Epidermal melanocyte (primary cell): Measurements from ENCODE around the gene PGGT1B.
"Not testable (repeated sequence)": the region's sequence is repeated elsewhere in the genome, so short reads cannot be mapped to it uniquely, and the experiment has no call there.

Experiments used
- DNase-seq: peaks from one replicate; pipeline ENCODE4 v3.0.0; 2011; ENCODE audit warnings: low spot score; ENCODE audit not compliant: insufficient read length

PGGT1B gene

GRCh38 chr5:115260248-115260647 is 2.4 kb downstream of the PGGT1B start:
- DNase-seq: no peak

DNA sequence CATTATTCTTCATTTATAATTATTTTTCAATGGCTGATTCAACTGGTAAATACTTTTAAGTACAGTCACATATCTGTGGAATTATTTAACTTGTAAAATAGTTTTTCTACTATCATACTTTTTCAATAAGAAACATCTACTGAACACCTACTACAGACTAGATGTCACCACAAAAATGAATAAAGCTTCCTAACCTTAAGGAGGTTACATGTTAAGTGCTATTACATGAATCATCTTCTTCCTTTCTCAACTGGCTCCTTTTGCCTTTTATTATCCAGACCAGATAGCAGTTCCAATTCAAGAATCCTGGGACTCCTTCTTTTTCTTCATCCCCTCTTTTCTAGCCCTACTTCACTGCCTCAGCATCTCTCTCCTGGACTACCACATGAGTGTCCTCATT is 4.7 kb downstream of the PGGT1B start:
- DNase-seq: no peak

- not testable (repeated sequence) for DNase-seq
Observed at GRCh38 chr5:115249379-115249778, 13.3 kb downstream of the PGGT1B start.

DNA sequence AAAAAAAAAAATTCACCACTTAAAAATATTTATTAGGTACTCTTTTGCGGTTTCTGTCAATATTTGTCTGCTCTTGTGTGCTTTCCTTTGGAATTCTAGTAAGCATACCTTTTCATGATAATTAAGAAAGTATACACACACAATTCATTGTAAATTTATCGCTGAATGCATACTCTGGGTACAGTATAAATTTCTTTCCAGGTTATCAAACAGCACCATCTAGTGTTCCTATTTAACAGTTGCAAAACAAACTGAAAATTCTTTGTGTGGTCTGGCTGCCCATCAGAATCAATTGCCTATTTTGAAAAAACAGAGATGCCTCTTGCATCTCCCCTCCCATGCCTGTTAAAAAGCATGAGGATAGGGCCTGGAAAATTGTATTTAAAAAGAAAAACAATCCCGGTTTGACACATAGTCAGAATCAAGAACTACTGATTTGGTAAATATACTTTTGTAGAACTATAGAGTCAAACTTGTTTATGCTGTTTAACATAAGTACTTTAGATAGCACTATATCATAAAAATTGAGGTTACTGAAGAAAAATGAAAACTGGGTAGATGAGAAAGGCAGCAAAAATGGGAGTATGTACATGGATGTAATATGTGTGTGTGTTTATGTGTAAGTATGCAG is 16.2 kb downstream of the PGGT1B start:
- DNase-seq: no peak

- DNase-seq: no peak
Observed at GRCh38 chr5:115243412-115243811, 19.3 kb downstream of the PGGT1B start.

- no peak for DNase-seq
Observed at GRCh38 chr5:115241881-115242642, 20.6 kb downstream of the PGGT1B start.

- DNase-seq: no peak
Observed at GRCh38 chr5:115237066-115237465, 25.6 kb downstream of the PGGT1B start.

GRCh38 chr5:115236599-115236998 is 26.1 kb downstream of the PGGT1B start:
- no peak for DNase-seq

DNA sequence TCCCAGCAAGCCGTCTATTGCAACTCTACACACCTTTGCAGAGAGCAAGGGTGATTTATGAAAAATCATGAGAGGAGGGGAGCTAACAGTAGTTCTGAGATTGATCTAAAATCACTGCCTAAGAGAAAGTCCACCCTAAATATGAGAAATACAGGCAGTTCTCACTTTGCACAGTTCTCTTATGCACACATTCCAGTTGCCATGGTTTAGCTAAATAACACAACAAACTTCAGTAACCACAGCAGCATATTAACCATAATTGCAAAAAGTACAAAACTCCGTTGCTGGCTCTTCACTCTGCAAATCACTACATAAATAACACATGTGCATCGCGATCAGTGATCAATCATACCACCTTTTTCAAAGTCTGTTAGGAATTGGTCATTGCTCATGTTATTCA is 31.1 kb downstream of the PGGT1B start:
- DNase-seq: no peak

GRCh38 chr5:115229606-115230005 is 33.1 kb downstream of the PGGT1B start:
- DNase-seq: no peak

DNA sequence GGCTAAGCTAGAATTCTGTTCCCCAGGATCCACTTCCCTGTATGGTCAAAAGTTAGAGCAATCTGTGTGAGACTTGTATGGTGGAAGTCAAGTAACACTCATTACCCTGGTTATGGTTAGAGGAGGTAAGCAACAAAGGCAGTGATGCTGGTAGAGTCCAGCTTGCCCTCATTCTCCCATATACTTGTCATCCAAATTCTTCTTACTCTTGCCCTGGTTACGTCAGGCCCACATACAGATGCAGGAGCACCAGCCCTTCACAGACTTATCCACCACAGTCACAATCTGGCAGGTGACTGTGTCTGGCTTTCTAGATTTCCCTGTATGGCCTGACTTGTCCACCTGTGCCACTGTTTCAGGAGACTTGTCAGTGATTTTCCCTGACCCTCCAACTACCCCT is 35.4 kb downstream of the PGGT1B start:
- no peak for DNase-seq

- DNase-seq: no peak
Observed at GRCh38 chr5:115214541-115214940, 48.1 kb downstream of the PGGT1B start.

GRCh38 chr5:115209279-115209678 is 53.4 kb downstream of the PGGT1B start:
- no peak for DNase-seq

GRCh38 chr5:115202952-115203351 is 59.7 kb downstream of the PGGT1B start:
- DNase-seq: no peak

GRCh38 chr5:115196161-115196560 is 66.5 kb downstream of the PGGT1B start:
- no peak for DNase-seq

DNA sequence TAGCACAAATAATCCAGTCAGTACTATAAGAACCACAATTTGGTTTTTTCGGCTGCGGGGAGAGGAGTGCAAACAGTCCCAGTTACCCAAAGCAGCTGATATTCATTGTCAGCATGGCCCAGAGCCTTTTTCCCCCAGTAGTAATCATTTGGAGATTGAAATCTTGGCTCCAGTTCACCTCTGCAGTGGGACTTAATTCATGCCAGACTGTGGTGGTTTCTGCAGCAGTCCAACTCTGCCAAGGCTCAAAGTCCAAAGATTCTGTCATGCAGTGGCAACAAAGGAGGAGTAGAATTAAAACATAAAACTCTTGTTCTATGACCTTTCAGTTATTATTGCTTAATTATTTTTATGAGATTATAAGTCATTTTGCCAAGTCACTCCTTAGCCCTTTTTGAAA is 68.0 kb downstream of the PGGT1B start:
- peak; percentile 37 for DNase-seq

DNA sequence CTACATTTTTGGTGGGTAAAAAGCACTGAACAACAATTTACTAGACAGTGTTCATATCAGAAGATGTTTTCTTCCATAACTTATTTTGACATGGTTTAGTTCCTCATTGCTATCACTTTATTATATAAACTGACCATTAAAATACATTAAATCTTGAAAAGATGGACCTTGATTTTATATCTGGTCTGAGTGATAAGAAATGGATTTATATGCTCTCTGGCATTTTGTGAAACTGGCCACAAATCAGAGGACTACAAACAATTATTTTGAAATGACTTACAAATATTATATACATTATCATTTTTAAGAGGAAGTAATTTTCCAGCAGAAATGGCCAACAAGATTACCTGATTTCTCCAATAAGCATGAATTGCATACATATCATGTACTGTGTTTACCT is 69.4 kb downstream of the PGGT1B start:
- DNase-seq: no peak

DNA sequence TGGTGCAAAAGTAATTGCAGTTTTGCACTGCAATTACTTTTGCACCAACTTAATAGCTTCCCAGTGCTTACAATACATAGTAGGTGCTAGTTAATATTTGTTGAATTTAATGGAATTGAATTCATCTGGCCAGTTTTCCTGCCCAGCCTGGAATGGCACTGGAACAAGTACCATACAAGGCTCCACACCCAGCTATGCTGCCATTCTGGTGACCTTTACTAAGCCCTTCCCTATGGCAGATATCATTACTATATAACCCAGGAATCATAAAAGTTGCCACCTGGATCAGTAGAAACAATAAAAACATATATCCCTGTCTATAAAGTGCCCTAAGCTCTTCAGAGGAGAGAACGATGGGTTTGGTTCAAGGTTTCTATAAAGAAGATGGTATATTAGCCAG is 70.6 kb downstream of the PGGT1B start:
- DNase-seq: no peak

DNA sequence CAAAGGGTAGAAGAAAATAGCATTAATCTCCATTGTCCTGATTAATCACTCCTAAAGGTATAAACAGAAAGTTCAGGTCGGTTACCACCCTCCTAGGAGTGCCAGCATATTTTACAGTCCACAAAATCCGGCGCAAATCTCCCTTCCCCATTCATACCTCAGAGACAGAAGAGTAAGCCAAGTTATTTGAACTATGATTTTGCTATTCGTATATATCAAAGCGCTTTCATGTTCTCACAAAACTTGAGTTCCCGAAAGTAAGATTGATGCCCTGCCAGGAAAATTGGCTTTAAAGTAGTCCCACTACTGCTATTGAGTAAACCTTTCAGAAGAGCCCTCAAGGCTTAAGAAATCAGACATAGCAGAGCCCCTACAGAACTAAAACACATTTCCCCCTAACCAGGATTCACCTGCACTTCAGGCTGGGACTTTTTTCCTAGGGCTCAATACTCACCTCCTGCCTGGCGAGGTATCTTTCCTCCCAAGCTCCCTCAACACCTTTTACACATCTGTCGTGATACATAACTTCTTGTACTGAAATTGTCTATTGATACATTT is 71.1 kb downstream of the PGGT1B start:
- DNase-seq: no peak

GRCh38 chr5:115190388-115190787 is 72.3 kb downstream of the PGGT1B start:
- no peak for DNase-seq

GRCh38 chr5:115189866-115190265 is 72.8 kb downstream of the PGGT1B start:
- no peak for DNase-seq

DNA sequence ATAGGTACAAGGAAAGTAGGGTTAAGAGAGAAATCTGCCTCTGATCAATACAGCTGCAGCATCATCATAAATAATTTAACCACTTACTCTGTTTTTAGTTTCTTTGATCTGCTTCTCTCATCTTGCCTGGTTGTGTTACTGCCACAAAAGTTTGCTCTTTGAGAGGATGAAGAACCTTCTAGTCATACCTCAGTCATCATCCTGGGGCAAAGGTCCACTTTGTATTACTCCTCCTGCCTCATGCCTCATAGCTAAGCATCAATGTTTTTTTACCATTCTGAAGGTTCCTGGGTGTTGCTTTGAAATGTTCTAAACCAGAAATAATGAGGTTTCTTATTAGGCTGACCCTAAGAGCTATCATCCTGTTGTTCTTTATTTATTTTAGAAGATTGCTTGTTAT is 75.9 kb downstream of the PGGT1B start:
- DNase-seq: no peak

DNA sequence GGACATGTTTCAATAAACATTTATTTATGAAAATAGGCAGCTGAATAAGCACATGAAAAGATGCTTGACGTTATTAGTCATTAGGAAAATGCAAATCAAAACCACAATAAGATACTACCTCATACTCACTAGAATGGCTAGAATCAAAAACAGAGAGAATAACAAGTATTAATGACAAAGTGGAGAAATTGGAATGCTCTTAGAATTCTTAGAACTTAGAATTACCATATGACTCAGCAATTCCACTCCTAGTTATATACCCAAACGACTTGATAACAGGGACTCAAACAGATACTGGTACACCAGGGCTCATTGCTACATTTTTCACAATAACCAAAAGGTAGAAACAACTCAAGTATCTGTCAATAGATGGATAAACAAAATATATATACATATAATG is 77.9 kb downstream of the PGGT1B start:
- no peak for DNase-seq
